HG03460 (cell line): ENCODE measurements around the gene TULP4.
"Not testable (repeated sequence)": the region's sequence is repeated elsewhere in the genome, so short reads cannot be mapped to it uniquely, and the experiment has no call there.

Source experiments
- ATAC-seq: cut with Tn5 transposase; IDR thresholded peaks from one replicate; pipeline ENCODE4 v1.9.1; 2021; ENCODE audit not compliant: unreplicated experiment

TULP4 gene

DNA sequence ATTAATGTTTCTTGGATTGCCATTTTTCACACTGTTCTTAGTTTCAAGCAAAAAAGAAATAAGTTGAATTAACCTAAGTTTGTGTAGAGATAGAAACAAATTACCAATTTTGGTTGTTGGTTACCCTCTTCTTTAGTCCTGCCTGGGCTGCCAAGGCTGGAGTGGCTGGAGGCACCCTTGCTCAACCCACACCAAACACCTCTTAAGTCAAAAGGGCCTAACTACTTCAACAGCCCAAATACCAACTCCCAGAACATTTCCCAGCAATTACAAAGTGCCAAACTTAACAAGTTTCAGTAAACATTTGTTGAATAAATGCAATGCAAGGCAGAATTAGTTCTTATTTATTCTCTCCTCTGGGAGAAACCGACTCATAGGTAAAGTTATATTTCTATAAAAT is 209.5 kb downstream of the TULP4 start:
- no peak for ATAC-seq

DNA sequence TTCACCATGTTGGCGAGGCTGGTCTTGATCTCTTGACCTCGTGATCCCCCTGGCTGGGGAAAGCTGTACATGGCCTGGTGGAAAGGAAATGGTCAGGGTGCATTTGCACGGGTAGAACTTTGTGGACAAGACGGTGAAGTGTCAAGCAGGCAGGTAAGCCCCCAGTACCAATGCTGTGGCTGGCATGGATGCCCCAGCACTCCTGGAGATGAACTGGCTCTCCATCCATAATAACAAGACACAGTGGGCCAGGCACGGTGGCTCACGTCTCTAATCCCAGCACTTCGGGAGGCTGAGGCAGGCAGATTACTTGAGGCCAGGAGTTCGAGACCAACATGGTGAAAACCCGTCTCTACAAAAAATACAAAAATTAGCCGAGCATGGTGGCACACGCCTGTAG is 210.4 kb downstream of the TULP4 start:
- no peak for ATAC-seq

DNA sequence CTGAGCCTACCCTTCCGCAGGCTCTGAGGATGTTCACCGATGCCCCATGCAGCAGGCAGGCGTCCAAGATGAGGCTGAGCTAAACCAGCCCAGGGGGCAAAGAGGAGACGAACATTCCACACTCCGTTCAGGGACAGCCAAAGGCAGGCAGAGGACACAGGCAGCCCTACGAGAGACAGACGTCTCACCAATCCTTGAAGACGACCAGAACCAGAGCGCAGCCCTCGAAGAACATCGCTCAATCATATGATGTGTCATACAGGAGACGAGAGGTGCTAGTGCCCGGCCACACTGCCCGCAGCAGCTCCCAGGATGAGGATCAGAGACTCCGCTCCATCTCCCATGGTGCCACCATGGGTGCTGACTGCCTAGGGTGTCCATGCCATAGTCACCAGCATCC is 212.0 kb downstream of the TULP4 start:
- no peak for ATAC-seq

DNA sequence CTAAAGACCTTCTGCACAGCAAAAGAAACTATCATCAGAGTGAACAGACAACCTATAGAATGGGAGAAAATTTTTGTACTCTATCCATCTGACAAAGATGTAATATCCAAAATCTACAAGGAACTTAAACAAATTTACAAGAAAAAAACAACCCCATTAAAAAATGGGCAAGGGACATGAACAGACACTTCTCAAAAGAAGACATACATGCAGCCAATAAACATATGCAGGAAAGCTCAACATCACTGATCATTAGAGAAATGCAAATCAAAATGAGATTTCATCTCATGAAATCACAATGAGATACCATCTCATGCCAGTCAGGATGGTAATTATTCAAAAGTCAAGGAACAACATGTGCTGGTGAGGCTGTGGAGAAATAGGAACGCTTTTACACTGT is 215.6 kb downstream of the TULP4 start:
- ATAC-seq = not testable (repeated sequence)

DNA sequence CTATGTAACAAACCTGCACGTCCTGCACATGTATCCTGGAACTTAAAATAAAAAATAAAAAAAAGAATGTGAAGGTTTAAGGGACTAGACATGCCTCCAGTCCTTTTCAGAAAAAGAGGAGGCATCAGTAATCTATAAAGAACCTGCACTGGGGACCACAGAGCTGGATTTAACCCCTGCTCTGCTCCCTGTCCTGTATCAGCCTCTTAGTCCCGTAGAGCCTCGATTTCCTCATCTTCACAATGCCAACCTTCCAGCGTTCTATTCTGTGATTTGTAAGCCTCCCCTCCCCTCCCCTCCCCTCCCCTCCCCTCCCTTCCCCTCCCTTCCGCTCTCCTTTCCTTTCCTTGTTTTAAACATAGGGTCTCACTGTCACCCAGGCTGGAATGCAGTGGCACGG is 216.6 kb downstream of the TULP4 start:
- no peak for ATAC-seq

DNA sequence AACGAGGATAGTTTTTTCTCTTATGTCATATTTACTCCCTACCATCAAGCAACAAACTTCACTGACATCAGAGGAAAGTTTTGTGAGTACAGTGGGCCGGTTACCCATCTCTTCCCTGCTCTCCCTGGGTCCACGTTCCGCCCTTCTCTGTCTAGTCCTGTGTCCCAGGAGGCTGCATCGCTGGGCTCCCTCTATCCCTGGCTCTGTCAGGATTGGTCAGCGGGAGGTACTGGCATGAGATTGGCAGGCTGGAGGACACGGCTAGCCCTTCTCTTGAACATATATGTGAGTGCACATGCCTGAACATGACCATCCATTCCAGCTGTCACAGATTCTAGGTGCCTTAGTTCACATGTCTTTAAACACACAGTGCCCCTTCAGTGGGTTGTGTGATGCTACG is 217.4 kb downstream of the TULP4 start:
- no peak for ATAC-seq

DNA sequence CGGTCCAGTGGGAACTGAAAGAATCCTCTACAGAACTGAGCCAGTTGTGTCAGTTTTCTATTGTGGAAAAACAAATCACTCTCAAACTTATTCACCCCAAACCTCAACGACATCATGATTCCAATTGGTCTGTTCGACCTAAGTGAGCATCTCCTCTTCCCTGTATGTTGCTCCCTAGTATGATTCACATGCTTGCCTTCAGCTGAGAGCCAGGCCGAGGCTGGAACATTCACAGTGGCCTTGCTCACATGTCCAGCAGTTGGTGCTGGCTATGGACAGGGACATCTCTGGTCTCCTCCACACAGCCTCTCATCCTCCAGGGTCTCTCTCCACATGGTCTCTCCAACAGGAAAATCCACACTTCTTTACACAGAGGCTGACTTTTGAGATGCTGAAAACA is 219.3 kb downstream of the TULP4 start:
- no peak for ATAC-seq

DNA sequence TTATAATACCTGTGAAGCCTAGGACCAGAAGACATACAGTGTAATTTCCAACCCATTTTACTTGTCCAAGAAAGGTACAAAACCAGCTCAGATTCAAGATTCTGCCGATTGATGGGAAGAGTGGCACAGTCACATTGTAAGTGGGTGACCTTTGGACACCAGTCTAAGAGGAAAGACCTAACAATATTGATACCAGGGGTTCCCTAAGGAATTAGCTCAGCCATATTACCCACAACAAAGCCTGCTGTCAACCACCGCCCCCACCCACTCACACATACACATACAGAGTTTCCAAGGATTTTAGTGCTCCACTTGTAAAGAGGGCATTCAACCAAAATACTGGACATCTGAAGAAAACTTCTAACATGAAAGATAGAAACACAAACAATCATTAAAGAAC is 219.7 kb downstream of the TULP4 start:
- no peak for ATAC-seq

DNA sequence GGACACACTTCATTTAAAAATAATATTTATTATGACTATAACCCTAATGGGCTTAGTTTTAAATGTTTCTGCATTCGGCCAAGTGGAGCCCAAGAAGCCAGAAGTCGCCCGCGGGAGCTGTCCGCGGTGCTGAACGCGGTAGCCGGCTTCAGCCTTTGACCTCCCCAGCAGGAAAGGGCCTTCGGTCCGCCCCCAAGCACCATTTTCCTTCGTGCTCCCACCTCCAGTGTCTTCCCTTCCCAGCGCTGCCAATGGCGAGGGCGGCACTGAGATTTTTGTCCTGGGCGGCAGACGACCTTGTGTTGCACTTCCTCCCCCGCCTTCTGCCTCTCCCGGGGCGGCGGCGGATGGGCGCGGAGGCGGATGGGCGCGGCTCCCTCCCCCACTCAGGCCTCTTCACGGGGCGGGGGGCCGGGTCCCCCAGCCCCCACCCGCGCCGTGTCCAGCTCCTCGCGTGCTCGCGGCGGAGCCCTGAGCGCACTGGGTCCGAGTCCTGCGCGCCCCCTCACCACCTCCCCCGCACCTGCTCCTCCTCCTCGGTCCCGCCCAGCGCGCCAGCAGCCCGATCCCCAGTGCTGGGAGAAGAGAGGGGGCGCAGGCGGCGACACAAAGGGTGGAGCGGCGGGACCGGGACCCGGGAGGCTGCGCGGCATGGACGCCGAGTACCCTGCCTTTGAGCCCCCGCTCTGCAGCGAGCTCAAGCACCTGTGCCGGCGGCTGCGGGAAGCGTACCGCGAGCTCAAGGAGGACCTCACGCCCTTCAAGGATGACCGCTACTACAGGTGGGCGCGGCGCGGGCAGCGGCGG is 224.0 kb downstream of the TULP4 start:
- no peak for ATAC-seq

DNA sequence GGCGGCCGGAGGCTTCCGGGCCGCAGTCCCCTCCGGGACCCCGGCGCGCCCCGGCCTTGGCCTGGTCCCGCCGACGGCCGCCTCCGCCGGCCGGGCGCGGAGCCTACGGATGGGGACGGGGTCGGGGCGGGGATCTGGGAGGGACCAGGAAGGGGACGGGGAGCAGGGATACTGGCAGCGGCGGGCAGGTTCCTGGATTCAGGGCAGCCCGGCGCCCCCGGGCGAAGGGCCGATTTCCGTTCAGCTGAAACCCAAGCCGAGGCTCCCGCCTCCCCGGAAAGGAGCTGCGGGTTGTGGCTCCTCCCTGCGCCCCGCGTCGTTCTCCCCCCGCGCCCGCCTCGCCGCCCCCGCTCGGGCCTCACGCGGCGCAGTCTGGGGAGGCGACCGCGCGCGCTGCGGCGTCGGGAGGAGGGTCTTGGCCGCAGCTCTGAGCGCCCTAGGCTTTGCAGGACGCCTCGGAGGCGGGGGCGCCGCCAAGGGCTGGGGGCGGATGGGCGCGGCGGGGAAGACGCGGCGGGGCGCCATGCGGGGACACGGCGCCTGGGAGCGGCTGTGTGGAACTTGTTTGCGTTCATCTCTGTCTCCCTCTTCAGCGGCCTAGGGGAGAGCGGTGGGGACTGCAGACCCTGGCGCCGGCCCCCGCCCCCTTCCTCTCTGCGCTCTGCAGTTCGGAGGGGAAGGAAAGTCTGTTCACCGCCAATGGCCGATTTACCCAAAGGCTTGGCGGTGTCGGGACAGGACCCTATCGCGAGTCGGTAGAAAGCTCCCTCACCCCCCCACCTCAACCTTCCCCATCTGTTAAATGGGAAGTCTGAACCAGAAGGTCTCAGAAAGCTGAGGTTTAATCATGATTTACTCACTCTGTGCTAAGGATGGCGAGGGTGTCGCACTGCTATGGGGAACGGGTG is 224.9 kb downstream of the TULP4 start:
- no peak for ATAC-seq

DNA sequence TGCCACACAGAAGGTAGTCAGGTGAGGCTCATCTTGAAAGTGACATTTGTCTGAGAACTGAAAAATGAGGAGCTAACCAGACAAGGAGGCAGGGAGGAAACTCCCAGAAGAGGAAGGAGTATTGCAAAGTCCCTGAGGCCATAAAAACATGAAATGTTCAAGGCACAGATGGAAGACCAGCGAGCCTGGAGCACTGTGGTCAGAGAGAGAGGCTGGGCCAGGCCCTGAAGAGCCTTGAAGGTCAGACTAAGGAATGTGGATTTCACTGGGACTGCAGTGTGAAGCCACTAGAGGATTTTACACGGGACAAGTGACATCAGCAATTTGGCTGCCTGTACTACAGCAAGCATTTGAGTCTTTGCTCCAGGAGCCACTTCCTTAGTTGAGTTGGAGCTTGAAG is 226.5 kb downstream of the TULP4 start:
- ATAC-seq = no peak

DNA sequence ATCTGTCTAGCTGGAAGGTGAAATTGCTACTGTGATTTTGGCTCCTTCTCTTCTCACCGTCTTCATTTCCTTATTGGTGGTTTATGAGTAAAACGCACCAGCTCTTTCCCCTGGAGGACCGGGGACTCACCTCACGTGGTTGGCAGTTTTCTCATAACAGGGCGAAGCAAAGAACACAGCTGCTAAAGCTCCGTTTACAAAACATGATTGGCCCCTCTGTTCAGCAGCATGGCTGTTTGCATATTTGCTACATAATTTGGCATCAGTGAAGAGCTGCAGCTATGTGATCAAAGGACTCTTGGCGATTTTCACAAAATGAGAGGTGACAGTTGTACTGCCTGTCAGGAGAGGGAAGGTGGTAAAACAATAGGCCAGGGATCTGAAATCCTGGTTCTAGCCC is 227.1 kb downstream of the TULP4 start:
- no peak for ATAC-seq

DNA sequence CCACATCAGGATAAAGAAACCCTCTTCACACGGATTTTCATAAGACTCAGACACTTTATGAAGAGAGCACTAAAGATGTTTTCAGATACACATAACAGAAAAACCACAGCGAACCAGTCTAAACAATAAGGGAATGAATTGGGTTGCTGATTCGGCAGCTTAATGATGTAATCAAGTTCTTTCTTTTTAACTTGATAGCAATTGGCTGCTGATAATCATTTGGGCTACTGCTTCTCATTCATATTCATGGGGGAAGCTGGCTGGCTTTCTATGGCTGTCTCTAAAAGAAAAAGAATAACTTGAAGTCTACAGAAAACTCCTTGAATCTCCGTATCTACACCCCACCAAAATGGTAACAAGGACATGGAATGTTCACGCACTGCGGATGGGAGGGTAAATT is 227.6 kb downstream of the TULP4 start:
- ATAC-seq = no peak

DNA sequence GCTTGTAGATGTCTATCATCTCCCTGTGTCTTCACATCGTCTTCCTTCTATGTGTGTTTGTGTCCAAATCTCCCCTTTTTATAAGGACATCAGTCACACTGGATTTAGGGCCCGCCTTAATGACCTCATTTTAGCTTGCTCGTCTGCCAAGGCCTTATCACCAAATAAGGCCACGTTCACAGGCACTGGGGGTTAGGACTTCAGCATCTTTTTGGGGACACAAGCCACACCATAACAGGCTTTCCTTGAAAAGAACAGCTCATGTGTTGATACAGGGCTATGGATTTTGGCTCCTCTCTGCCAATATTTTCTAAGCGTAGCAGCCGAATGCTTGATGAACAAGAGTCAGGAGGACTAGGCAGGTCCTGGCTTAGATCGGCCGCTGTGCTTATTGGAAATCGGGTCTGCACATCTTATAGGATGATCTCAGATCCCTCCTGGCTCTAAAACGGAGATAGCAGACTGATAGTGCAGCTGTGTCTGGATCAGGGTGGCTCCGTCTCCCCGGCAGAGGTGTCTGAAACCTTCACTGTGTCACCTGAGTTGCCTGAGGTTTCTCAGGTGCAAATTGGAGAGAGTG is 231.4 kb downstream of the TULP4 start:
- no peak for ATAC-seq

DNA sequence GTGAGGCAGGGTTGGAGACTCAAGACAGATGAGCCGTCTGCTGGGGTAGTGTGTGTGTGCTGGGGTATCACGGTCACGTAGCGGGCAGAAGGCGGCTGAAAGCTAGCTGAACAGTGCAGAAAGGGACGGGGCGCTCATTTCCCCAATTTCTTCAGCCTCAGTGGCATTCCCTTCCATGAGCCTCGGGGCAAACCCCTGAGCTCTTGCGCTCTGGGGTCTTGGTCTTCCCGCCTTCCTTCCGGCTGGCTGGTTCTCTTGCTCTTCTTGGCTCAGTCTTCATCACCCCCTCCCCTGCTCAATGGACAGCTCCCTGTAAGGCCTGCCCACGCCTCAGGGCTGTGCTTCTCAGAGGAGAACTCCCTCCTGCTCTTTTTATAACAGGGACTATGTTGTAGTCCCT is 232.2 kb downstream of the TULP4 start:
- no peak for ATAC-seq

DNA sequence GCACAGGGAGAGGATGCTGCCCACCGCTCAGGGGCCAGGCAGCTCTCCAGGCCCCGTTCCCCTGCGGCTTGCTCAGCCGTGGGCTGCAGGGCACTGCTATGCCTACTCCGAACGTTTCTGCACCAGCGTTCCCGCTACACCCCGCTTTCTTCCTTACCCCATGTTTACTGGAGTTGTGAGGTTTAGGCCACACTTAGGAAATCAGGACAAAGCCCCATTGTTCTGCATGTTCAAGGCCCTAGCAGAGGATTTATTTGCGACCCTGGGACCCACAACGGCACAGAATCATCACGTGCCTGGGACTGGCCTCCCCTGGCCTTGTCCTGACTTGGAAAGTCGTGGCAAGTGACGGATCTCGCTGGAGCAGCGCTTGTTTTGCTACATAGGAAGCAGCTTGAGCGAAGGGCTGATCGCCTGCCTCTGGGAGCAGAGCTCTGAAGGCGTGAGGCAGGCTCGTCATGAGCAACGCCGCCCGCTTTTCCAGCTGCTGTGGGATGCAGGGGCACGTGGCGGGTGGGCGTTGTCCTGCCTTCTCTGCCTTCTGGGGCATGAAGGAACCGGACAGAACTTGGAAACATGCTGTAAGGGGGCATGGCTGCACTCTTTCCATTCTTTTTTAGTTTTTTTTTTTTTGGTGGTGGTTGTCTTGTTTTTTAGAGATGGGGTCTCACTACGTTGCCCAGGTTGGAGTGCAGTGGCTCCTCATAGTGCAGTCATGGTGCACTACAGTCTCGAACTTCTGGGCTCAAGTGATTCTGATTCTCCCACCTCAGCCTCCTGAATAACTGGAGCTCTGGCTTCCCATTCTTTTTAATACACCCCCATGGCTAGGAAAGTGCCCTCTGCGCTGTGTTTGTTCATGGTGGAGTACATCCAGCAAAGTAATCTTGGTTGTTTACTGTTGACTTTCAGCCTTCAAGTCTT is 233.0 kb downstream of the TULP4 start:
- ATAC-seq = no peak

DNA sequence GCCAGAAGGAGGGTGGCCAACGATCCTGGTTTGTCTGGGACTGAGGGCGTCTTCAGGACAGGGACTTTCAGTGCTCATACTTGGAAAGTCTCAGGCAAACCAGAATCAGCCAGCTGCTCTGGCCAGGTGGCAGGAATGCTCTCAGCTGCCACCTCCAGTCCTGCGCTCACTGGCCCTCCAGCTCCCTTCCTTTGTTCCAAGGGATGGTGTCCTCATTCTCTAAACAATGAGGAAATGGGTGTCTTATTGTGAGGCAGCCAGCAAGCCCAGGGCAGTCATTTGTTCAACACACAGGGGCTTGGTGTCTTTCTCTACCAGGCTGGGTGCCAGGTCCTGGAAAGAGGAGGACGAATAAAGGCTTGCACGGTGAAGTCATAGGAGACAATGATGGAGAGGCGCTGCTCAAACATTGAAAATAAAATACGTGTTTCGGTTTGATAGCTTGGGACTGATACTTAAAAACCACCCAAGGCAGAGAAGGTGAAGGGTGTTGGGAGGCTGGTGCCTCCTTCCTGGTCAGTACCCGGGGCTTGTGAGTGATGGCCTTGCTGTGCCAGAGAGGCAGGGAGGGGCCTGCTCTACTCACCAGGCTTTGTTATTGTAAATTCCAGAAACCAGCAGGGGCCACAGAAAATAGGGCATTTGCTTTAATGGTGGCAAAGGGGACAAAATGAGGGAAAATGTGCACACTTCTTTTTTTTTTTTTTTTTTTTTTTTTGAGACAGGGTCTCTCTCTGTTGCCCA is 236.3 kb downstream of the TULP4 start:
- no peak for ATAC-seq

DNA sequence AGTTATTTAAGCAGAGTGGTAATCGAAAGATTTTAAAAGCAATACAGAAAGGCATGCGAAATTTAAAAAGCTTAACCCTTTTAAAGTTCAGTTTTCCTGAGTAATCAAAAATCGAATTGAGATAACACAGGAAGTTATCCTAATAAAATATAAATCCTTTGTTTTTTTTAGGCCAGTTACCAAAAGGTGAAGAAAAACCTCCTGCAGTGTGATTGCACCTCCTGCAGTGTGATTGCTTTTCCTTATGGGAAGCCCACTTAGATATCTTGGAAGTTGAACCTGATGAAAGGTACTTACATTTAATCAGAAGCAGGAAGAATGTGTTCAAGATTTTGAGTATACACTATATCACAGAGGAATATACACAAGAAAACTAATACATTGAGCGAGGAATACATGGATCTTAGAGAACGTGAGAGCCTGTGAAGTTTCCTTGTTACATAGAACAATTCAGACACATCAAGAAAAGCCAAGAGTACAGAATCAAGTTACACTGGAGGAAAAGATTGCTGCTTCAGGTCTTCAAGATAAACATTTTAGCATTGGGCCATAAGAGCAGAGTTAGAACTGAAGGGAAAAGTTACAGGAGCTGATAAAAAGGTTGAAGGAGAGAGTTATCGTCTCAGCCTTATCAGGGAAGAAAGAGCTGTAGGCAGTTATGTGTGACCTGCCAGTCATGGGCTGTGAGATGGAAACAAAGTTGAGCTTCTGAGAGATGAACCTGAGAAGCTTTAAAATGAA is 240.0 kb downstream of the TULP4 start:
- no peak for ATAC-seq

DNA sequence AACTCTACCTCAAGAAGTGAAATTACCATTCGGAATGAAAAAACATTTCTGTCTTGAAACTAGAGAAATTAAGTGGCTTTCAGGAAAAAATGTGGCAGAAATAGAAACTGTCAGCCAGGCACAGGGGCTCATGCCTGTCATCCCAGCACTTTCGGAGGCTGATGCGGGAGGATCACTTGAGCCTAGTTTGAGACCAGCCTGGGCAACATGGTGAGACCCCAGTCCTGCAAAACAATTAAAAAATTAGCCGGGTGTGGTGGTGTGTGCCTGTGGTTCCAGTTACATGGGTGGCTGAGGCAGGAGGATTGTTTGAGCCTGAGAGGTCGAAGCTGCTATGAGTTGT is 240.5 kb downstream of the TULP4 start:
- ATAC-seq = no peak
